Large intestine (tissue), 3 donors: Measurements from ENCODE around the gene ARHGEF26. TPM values are rescaled to one million over a fixed set of nuclear protein-coding genes. Genes with fewer than 3 reads are reported as not detected.

Experiments used
- DNase-seq, 2 donors: peaks; one replicate each; pipeline versions ENCODE4 v3.0.0 to v3.0.0-alpha.2; 2013
- H3K27ac ChIP-seq: one replicate; pipeline ENCODE4 v1.5.1; 2013; ENCODE audit warnings: low read length
- H3K27me3 ChIP-seq: 2 replicates; pipeline ENCODE4 v1.6.1; 2013; ENCODE audit warnings: low read length; ENCODE audit not compliant: control insufficient read depth, insufficient read depth
- H3K36me3 ChIP-seq: 2 replicates; pipeline ENCODE4 v1.6.1; 2013; ENCODE audit warnings: low read length; ENCODE audit not compliant: control insufficient read depth, insufficient read depth
- H3K4me1 ChIP-seq: one replicate; pipeline ENCODE4 v1.6.1; 2013; ENCODE audit warnings: low read length; ENCODE audit not compliant: control insufficient read depth, insufficient read depth
- H3K4me3 ChIP-seq: one replicate; pipeline ENCODE4 v1.5.1; 2013; ENCODE audit warnings: low read length
- H3K9me3 ChIP-seq: one replicate; pipeline ENCODE4 v1.6.1; 2013; ENCODE audit warnings: mild to moderate bottlenecking, low read depth, low read length, moderate library complexity; ENCODE audit not compliant: control insufficient read depth
- WGBS: methylation state at CpG from one replicate; pipeline ENCODE4 v1.1.5; 2013; ENCODE audit warnings: low lambda C conversion rate; ENCODE audit not compliant: insufficient coverage; 5-methylcytosine and 5-hydroxymethylcytosine counted together
- polyA plus RNA-seq: library from polyadenylated mRNA; unstranded; fragments of 120-200 nt; gene quantifications from one replicate; pipeline ENCODE4 v1.2.1, GENCODE V29; 2013

The ARHGEF26 gene
- polyA plus RNA-seq, 1 donor: 12.6 TPM

DNA sequence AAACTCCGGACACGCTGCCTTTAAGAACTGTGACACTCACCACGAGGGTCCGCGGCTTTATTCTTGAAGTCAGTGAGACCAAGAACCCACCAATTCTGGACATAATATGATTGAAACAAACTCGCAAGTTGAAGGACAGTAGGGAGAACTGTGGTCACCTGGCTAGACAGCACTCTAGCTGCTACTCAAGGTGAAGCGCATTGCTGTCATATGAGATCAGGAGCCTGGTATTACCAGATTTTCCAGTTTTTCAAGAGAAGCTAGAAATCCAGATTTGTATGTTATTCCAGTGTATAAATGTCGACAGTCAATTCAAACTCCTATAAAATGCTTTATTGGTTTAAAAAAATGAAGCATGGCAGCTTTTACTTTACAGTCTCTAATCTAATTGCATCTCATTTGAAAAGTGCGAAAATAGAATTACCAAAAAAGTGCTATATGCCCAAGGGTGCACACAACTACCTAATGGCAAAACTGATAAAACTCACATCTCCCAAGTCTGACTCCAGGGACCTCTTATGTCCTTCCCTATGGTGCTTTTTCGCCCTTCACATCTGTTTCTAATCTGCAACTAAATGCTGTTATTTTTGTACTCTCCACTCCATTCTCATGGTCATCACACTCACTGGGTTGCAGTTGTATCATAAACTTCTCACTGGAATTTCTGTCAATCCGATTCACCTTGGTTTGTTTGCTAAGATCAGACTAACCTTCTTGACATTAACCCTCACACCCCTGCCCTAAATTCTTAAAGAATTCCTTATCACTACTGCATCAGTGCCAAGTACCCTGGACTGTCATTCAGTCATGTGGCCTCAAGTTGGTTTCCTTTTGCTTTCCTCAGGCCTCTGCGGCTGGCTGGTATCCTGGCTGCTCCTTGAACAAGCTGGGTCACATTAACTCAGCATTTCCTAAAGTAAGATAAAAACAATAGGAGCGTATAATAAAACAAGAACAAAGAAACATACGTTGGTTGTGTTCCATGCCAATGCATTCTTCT is 31.5 kb upstream of the ARHGEF26 start:
- Histone ChIP-seq H3K27ac (no peak overlapping the region), H3K9me3 (peaks cover 6% of the 10 kb centered on the region), H3K4me1 (no peaks in the 10 kb centered on the region), H3K4me3 (no peak overlapping the region), H3K36me3 (no peaks in the 10 kb centered on the region), H3K27me3 (no peaks in the 10 kb centered on the region)
- 58% methylated on average over 4 of the region's 14 CpGs for WGBS
- DNase-seq: peak; percentile 8 to 27

GRCh38 chr3:154094051-154094450 is 27.1 kb upstream of the ARHGEF26 start:
- no CpG with 5 or more reads among the region's 7 CpGs for WGBS
- H3K4me3 ChIP-seq: no peak overlapping the region
- H3K9me3 ChIP-seq: no peaks in the 10 kb centered on the region
- H3K36me3 ChIP-seq: no peaks in the 10 kb centered on the region
- no peaks in the 10 kb centered on the region for H3K27me3 ChIP-seq
- DNase-seq: no peak
- H3K4me1 ChIP-seq: no peaks in the 10 kb centered on the region
- no peak overlapping the region for H3K27ac ChIP-seq

- Histone ChIP-seq H3K36me3 (no peaks in the 10 kb centered on the region), H3K9me3 (no peaks in the 10 kb centered on the region), H3K4me1 (no peaks in the 10 kb centered on the region), H3K4me3 (no peak overlapping the region), H3K27me3 (no peaks in the 10 kb centered on the region), H3K27ac (no peak overlapping the region)
- DNase-seq: no peak
- WGBS: 90% methylated on average over 3 of the region's 3 CpGs
Measured at GRCh38 chr3:154095832-154096421, 25.3 kb upstream of the ARHGEF26 start.

DNA sequence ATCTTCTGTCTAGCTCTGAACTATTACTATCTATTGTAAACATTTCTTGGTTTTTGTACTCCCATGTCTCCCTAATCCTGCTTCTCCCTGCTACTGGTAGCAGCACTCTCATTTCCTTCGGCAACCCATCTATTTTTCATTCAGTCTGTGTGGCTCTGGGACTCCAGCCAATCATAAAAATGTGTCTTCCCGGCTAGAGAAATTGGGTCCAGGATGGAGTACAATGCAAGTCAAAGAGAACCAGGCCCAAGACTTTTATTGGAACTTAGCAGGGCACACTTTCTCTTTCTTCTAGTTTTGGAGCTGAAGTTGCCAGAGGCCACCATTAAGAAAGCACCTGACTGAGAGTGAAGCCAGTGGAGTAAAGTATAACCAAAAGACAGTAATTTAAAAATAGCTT is 22.8 kb upstream of the ARHGEF26 start:
- H3K27ac ChIP-seq: no peak overlapping the region
- 60% methylated on average over 1 of the region's 2 CpGs for WGBS
- H3K27me3 ChIP-seq: no peaks in the 10 kb centered on the region
- DNase-seq: no peak
- H3K4me1 ChIP-seq: no peaks in the 10 kb centered on the region
- no peaks in the 10 kb centered on the region for H3K9me3 ChIP-seq
- H3K4me3 ChIP-seq: no peak overlapping the region
- H3K36me3 ChIP-seq: no peaks in the 10 kb centered on the region

DNA sequence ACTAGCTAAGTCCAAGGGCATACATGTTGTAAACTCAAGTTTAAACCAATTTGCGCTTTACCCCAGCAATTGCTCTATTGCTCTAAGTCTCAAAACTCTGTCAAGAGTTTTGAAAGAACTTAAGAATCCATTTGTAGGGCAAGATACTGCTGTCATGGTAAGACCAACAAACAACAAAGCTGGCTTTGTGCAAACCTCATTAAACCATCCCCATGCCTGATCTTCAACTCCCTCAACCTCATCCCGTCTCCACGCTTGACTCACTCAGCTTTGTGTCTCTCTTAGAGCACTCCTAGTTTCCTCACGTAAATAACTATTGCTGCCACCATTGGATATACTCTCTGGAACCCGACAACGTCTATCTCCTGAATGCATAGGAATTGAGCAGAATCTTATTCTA is 20.6 kb upstream of the ARHGEF26 start:
- no CpG with 5 or more reads among the region's 6 CpGs for WGBS
- Histone ChIP-seq H3K9me3 (no peaks in the 10 kb centered on the region), H3K27me3 (no peaks in the 10 kb centered on the region), H3K36me3 (no peaks in the 10 kb centered on the region), H3K4me1 (no peaks in the 10 kb centered on the region), H3K27ac (no peak overlapping the region), H3K4me3 (no peak overlapping the region)
- no peak for DNase-seq

- Histone ChIP-seq H3K36me3 (no peaks in the 10 kb centered on the region), H3K4me3 (no peak overlapping the region), H3K27ac (no peak overlapping the region), H3K27me3 (no peaks in the 10 kb centered on the region), H3K4me1 (no peaks in the 10 kb centered on the region), H3K9me3 (no peaks in the 10 kb centered on the region)
- WGBS: no CpG with 5 or more reads among the region's 2 CpGs
- DNase-seq: no peak
Measured at GRCh38 chr3:154101250-154101649, 19.9 kb upstream of the ARHGEF26 start.

GRCh38 chr3:154102225-154102624 is 19.0 kb upstream of the ARHGEF26 start:
- H3K36me3 ChIP-seq: no peaks in the 10 kb centered on the region
- H3K4me1 ChIP-seq: no peaks in the 10 kb centered on the region
- no peaks in the 10 kb centered on the region for H3K9me3 ChIP-seq
- H3K27me3 ChIP-seq: no peaks in the 10 kb centered on the region
- H3K4me3 ChIP-seq: no peak overlapping the region
- no peak overlapping the region for H3K27ac ChIP-seq
- WGBS: no CpG with 5 or more reads among the region's 1 CpG
- DNase-seq: no peak

DNA sequence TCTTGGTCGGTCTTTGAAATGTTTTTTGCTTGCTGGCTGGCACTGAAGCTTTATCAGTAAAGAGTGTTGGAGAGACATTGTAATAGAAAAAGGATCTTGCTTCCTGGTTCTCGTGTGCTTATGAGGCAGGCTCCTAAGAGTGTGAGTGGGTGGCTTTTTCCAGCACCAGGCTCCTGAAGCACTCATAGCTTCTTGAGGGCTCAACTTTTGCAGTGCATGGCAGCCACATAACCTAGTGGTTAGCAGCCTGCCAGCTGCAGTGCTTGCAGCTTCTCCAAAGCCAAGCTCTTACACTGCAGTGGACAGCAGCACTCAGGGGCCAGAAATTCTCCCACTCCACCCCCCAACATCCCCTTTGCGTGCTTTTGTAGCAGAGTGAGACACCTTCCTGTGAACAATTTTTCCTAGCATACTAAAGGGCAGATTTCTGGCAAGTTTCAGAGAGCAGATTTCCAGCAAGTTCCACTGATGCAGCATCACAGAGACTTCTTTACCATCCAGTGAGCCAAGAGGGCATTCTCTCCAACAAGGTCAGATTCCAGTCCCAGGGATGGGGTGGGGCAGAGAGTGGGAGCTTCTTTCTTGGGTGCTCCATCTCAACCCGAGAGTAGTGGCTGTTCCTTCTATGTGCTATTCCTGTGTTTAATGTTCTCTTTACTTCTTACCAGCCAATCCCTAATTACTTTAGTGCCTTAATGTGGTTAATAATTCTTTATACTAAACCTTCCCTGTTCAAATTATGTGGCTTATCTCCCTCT is 15.8 kb upstream of the ARHGEF26 start:
- Histone ChIP-seq H3K4me3 (no peak overlapping the region), H3K9me3 (no peaks in the 10 kb centered on the region), H3K27ac (no peak overlapping the region), H3K36me3 (no peaks in the 10 kb centered on the region), H3K27me3 (no peaks in the 10 kb centered on the region), H3K4me1 (no peaks in the 10 kb centered on the region)
- 49% methylated on average over 2 of the region's 4 CpGs for WGBS
- peak in 1 of 2 donors; percentile 16 for DNase-seq

DNA sequence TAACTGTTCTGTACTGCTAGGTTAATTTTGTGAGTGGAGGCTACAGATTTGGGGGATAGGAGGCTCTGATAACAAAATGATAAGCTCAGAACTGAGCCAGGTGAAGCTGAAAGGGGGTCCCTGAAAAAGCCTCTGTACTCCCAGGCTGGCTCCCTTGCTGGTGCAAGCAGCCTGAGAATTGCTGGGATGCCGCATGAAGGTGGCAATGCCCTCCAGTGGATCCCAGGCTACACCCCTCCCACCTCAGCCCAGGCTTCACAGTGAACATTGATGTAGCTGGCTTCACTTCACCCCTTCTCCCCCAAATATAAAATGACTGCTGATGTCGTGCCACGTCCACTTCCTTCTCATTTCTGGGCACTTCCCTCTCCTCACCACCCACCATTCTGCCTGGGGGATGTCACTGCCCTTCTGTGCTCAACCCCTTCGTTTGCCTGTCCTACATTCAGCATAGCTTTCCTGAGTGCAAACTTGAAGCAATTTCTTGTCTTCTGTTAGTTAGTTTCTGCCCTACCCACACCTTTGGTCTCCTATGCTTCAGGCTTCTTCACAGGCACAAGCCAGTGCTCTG is 9.7 kb upstream of the ARHGEF26 start:
- WGBS: 40% methylated on average over 2 of the region's 4 CpGs
- no peaks in the 10 kb centered on the region for H3K27me3 ChIP-seq
- H3K9me3 ChIP-seq: no peaks in the 10 kb centered on the region
- H3K4me1 ChIP-seq: no peaks in the 10 kb centered on the region
- H3K36me3 ChIP-seq: no peaks in the 10 kb centered on the region
- no peak overlapping the region for H3K4me3 ChIP-seq
- no peak for DNase-seq
- H3K27ac ChIP-seq: no peak overlapping the region
